Testis (tissue), 2 donors: ENCODE data around the gene LENEP.

Experiments
- CTCF ChIP-seq, 3 experiments: fragments of 450-650 bp in 2 of 3; fragments of 200-600 bp in 1 of 3; sonication (generic) in 1 of 3; IDR thresholded peaks; one replicate each; pipeline ENCODE4 v1.5.1; 2016 to 2019; ENCODE audit warnings: antibody characterized with exemption in 3 of 3, mild to moderate bottlenecking in 2 of 3, moderate library complexity in 1 of 3
- POLR2A ChIP-seq: fragments of 450-650 bp; IDR thresholded peaks from one replicate; pipeline ENCODE4 v1.6.1; 2017; ENCODE audit warnings: antibody characterized with exemption, mild to moderate bottlenecking, moderate library complexity

DNA sequence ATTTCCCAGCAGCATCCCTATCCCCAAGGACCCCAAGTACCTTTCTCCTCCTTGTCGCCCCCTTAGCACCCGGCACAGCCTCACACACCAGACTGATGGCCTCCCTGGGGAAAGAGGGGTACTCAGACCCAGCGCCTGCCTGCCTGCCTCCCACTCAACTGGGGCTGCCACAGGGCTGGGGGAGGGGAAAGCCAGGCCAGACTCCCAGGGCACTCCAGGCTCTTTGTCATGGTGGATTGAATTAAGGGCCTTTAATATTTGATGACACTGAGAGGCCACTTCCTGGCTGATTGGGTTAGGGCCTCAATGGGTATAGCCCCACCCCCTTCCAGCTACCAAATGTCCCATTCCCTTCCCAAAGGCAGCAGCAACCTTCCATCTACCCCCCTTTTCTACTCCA, 24.7 kb upstream of the LENEP start:
- TF ChIP-seq CTCF (IDR thresholded peaks at IDR 0.05) (no peak), POLR2A (no peak)
